ENCODE data around the gene AGAP1. TPM values are rescaled to one million over a fixed set of nuclear protein-coding genes. Genes with fewer than 3 reads are reported as not detected.

Gene AGAP1
- total RNA-seq, 2 donors from 2014 or later: 19.1 to 20.8 TPM

- H3K27ac ChIP-seq: no peak overlapping the region
- no peak for DNase-seq (ENCODE audit: low spot score)
- no peaks in the 10 kb centered on the region for H3K27me3 ChIP-seq (replicated peaks; ENCODE audit: insufficient read depth)
- H3K36me3 ChIP-seq: no peaks in the 10 kb centered on the region
- TF ChIP-seq, protein P1, sequence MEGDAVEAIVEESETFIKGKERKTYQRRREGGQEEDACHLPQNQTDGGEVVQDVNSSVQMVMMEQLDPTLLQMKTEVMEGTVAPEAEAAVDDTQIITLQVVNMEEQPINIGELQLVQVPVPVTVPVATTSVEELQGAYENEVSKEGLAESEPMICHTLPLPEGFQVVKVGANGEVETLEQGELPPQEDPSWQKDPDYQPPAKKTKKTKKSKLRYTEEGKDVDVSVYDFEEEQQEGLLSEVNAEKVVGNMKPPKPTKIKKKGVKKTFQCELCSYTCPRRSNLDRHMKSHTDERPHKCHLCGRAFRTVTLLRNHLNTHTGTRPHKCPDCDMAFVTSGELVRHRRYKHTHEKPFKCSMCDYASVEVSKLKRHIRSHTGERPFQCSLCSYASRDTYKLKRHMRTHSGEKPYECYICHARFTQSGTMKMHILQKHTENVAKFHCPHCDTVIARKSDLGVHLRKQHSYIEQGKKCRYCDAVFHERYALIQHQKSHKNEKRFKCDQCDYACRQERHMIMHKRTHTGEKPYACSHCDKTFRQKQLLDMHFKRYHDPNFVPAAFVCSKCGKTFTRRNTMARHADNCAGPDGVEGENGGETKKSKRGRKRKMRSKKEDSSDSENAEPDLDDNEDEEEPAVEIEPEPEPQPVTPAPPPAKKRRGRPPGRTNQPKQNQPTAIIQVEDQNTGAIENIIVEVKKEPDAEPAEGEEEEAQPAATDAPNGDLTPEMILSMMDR (IDR thresholded peaks at IDR 0.05): no peak
- H3K9me3 ChIP-seq: no peaks in the 10 kb centered on the region
- H3K4me3 ChIP-seq: no peak overlapping the region
- no peaks in the 10 kb centered on the region for H3K4me1 ChIP-seq (ENCODE audit: control insufficient read depth in 1 of 2, low read depth in 2 of 2)
- no peak for ATAC-seq (ENCODE audit: insufficient number of reproducible peaks, low FRiP score, low read depth)
These were observed 365.8 kb downstream of the AGAP1 start for GRCh38 chr2:235859651-235860050.

GRCh38 chr2:235860111-235860510, 366.3 kb downstream of the AGAP1 start:
- Histone ChIP-seq H3K4me1 (ENCODE audit: control insufficient read depth in 1 of 2, low read depth in 2 of 2) (no peaks in the 10 kb centered on the region), H3K9me3 (no peaks in the 10 kb centered on the region), H3K27me3 (replicated peaks; ENCODE audit: insufficient read depth) (no peaks in the 10 kb centered on the region), H3K36me3 (no peaks in the 10 kb centered on the region), H3K27ac (no peak overlapping the region), H3K4me3 (no peak overlapping the region)
- DNase-seq (ENCODE audit: low spot score) (no peak), ATAC-seq (ENCODE audit: insufficient number of reproducible peaks, low FRiP score, low read depth) (no peak)
- TF ChIP-seq, protein P1 (IDR thresholded peaks at IDR 0.05): no peak

DNA sequence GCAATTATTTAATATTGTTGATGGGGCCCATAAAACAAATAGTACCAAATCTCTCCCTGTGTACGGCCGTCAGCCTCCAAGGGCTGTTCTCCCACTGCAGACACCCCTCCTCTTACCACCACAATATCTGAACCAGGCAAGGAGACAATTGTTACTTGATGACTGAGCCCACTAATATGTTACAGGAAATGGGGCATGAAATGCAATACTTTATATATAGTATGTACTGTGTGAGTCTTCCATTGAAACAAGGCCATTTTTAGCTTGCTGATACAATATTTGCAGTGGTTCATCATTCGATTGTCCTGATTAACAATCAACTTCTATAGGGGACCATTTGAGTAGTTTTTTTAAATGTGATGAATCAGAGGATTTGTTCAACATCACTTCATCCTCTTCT, 367.0 kb downstream of the AGAP1 start:
- TF ChIP-seq, protein P1 (IDR thresholded peaks at IDR 0.05): no peak
- no peak overlapping the region for H3K4me3 ChIP-seq
- DNase-seq (ENCODE audit: low spot score): no peak

DNA sequence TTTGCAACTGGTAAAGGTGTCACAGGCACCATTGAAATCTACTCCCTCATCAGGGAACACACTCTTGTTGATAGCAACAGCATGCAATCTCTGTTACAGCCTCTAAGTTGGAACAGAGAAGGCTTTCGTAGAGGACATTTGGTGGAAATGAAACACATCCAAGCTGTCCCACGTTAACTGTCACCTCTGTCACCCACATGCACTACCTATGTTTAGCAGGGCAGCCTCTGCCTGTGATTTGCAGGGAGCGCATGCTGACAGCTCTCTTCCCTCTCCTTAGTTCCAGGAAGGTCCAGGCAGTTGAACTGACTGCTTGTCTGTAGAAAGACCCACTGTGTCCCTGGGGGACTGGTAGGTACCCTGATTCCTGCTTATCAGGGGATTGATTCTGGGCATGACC, 367.5 kb downstream of the AGAP1 start:
- Histone ChIP-seq H3K9me3 (no peaks in the 10 kb centered on the region), H3K4me1 (ENCODE audit: control insufficient read depth in 1 of 2, low read depth in 2 of 2) (no peaks in the 10 kb centered on the region), H3K27ac (no peak overlapping the region), H3K4me3 (no peak overlapping the region), H3K36me3 (no peaks in the 10 kb centered on the region), H3K27me3 (replicated peaks; ENCODE audit: insufficient read depth) (no peaks in the 10 kb centered on the region)
- TF ChIP-seq, protein P1 (IDR thresholded peaks at IDR 0.05): no peak
- ATAC-seq (ENCODE audit: insufficient number of reproducible peaks, low FRiP score, low read depth) (no peak), DNase-seq (ENCODE audit: low spot score) (no peak)

More for the DNA sequence above, 367.0 kb downstream of the AGAP1 start:
- no peaks in the 10 kb centered on the region for H3K9me3 ChIP-seq
- no peak for ATAC-seq (ENCODE audit: insufficient number of reproducible peaks, low FRiP score, low read depth)
- no peak overlapping the region for H3K27ac ChIP-seq
- H3K27me3 ChIP-seq (replicated peaks; ENCODE audit: insufficient read depth): no peaks in the 10 kb centered on the region
- no peaks in the 10 kb centered on the region for H3K36me3 ChIP-seq
- H3K4me1 ChIP-seq (ENCODE audit: control insufficient read depth in 1 of 2, low read depth in 2 of 2): no peaks in the 10 kb centered on the region

DNA sequence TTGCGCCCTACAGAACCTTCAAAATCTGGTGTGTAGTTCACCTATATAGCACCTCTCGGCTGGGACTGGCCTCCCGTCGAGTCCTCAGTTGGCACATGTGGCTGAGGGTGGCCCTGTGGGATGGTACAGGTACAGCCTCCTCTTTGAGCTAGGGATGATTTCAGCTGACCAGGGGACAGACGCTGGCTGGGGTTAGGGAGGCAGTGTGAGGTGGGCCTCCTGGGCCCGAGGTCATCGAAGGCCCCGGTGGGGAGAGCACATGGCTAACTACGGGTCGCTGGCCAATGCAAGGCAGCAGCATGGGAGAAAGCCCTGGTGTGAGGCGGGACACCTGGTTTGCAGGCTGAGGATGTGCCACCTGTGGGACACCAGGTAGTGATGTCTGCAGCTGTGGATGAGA, 369.6 kb downstream of the AGAP1 start:
- Histone ChIP-seq H3K4me3 (no peak overlapping the region), H3K9me3 (no peaks in the 10 kb centered on the region), H3K27ac (no peak overlapping the region), H3K36me3 (no peaks in the 10 kb centered on the region), H3K4me1 (ENCODE audit: control insufficient read depth in 1 of 2, low read depth in 2 of 2) (no peaks in the 10 kb centered on the region), H3K27me3 (replicated peaks; ENCODE audit: insufficient read depth) (no peaks in the 10 kb centered on the region)
- TF ChIP-seq, protein P1 (IDR thresholded peaks at IDR 0.05): no peak
- ATAC-seq (ENCODE audit: insufficient number of reproducible peaks, low FRiP score, low read depth) (no peak), DNase-seq (ENCODE audit: low spot score) (no peak)

Data from thoracic aorta (tissue), 2 donors.